ENCODE results near the gene POU2AF1.

Gene POU2AF1

GRCh38 chr11:111384494-111384893 lies 5.4 kb upstream of the POU2AF1 start:
- DNase-seq = no peak

GRCh38 chr11:111382451-111382850 lies 3.4 kb upstream of the POU2AF1 start:
- DNase-seq = no peak

- peak; percentile 32 for DNase-seq
Measured at GRCh38 chr11:111379602-111380136, 594 bp upstream of the POU2AF1 start.

- no peak for DNase-seq
Measured at GRCh38 chr11:111378185-111378860, 752 bp downstream of the POU2AF1 start.

GRCh38 chr11:111376181-111376871 lies 2.7 kb downstream of the POU2AF1 start:
- DNase-seq = peak; percentile 8

- no peak for DNase-seq
Measured at GRCh38 chr11:111373590-111373989, 5.5 kb downstream of the POU2AF1 start.

- no peak for DNase-seq
Measured at GRCh38 chr11:111372538-111372937, 6.5 kb downstream of the POU2AF1 start.

- DNase-seq = peak; percentile 5
Measured at GRCh38 chr11:111370902-111371578, 8.0 kb downstream of the POU2AF1 start.

GRCh38 chr11:111370270-111370901 lies 8.7 kb downstream of the POU2AF1 start:
- no peak for DNase-seq

- DNase-seq = no peak
Measured at GRCh38 chr11:111368285-111368560, 10.9 kb downstream of the POU2AF1 start.

GRCh38 chr11:111367411-111368284 lies 11.4 kb downstream of the POU2AF1 start:
- no peak for DNase-seq

- DNase-seq = no peak
Measured at GRCh38 chr11:111366560-111367410, 12.3 kb downstream of the POU2AF1 start.

GRCh38 chr11:111365722-111366559 lies 13.1 kb downstream of the POU2AF1 start:
- no peak for DNase-seq

- DNase-seq = no peak
Measured at GRCh38 chr11:111364503-111364902, 14.6 kb downstream of the POU2AF1 start.

- no peak for DNase-seq
Measured at GRCh38 chr11:111363985-111364384, 15.1 kb downstream of the POU2AF1 start.

- DNase-seq = no peak
Measured at GRCh38 chr11:111362887-111363411, 16.1 kb downstream of the POU2AF1 start.

- DNase-seq = no peak
Measured at GRCh38 chr11:111361874-111362273, 17.2 kb downstream of the POU2AF1 start.

GRCh38 chr11:111361052-111361801 lies 17.8 kb downstream of the POU2AF1 start:
- no peak for DNase-seq

Measured in stimulated activated naive CD4-positive, alpha-beta T cell treated with Interleukin-2 at 50 U/mL for 16 hours (primary cell).